ENCODE data around the gene PRSS27. TPM values are rescaled to one million over a fixed set of nuclear protein-coding genes. Genes with fewer than 3 reads are reported as not detected.

PRSS27 gene
- polyA plus RNA-seq, 1 of the 3 experiments (the other 2 are of a cell fraction): 7.7 TPM

- Histone ChIP-seq H4K20me1 (ENCODE audit: insufficient read depth) (peaks cover 10% of the 10 kb centered on the region), H3K27me3 (ENCODE audit: insufficient read depth) (no peaks in the 10 kb centered on the region), H3K9me3 (no peaks in the 10 kb centered on the region), H3K4me2 (no peak overlapping the region), H3K4me3 (ENCODE audit: low read depth in 2 of 2, low read length in 1 of 2) (no peak overlapping the region), H3K27ac (ENCODE audit: low read depth in 2 of 2, low read length in 1 of 2) (no peak overlapping the region), H3K36me3 (replicated peaks in 1 of 2; ENCODE audit: control insufficient read depth in 1 of 2, insufficient read depth in 2 of 2, low read length in 1 of 2) (no peaks in the 10 kb centered on the region), H3F3A (replicated peaks; ENCODE audit: insufficient read depth) (peaks cover 3% of the 10 kb centered on the region), H3K9ac (no peak overlapping the region), H3K79me2 (ENCODE audit: insufficient read depth) (peaks cover 21% of the 10 kb centered on the region), H3K9me2 (no peaks in the 10 kb centered on the region), H2AFZ (ENCODE audit: low read depth) (no peak overlapping the region), H3K4me1 (ENCODE audit: control insufficient read depth in 1 of 2, insufficient read depth in 2 of 2, low read depth in 1 of 2, low read length in 1 of 2) (peaks cover 0 to 8% of the 10 kb centered on the region in 2 experiments; a peak in 2 of 4 replicates)
- CTCF ChIA-PET: interaction anchor here (1.2 kb wide), 1 partner anchor 119 kb away, joined by 4 read pairs; no protein-coding TSS in a partner anchor
- no peak for TF ChIP-seq FOXJ3 (CRISPR knock-in tag; IDR thresholded peaks at IDR 0.05)
- TF ChIP-seq, protein P1, sequence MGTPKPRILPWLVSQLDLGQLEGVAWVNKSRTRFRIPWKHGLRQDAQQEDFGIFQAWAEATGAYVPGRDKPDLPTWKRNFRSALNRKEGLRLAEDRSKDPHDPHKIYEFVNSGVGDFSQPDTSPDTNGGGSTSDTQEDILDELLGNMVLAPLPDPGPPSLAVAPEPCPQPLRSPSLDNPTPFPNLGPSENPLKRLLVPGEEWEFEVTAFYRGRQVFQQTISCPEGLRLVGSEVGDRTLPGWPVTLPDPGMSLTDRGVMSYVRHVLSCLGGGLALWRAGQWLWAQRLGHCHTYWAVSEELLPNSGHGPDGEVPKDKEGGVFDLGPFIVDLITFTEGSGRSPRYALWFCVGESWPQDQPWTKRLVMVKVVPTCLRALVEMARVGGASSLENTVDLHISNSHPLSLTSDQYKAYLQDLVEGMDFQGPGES (IDR thresholded peaks at IDR 0.05; ENCODE audit: low read depth, low read length): no peak
- no peak for TF ChIP-seq NFIC (IDR thresholded peaks at IDR 0.05; ENCODE audit: borderline replicate concordance)
- TF ChIP-seq MXI1 (IDR thresholded peaks at IDR 0.05; ENCODE audit: low read depth, low read length): no peak
- no peak for TF ChIP-seq YY1 (IDR thresholded peaks at IDR 0.05; ENCODE audit: low read depth)
- TF ChIP-seq USF2 (IDR thresholded peaks at IDR 0.05; ENCODE audit: borderline replicate concordance, low read depth, low read length): no peak
- no peak for TF ChIP-seq RFX5 (IDR thresholded peaks at IDR 0.05; ENCODE audit: low read length)
- TF ChIP-seq SMC3 (IDR thresholded peaks at IDR 0.05; ENCODE audit: low read depth, low read length): no peak
- TF ChIP-seq RAD21 (IDR thresholded peaks at IDR 0.05; ENCODE audit: low read length): no peak
- TF ChIP-seq EZH2phosphoT487 (IDR thresholded peaks at IDR 0.05; ENCODE audit: borderline replicate concordance, low read depth): no peak
- no peak for TF ChIP-seq TEAD4 (IDR thresholded peaks at IDR 0.05; ENCODE audit: borderline replicate concordance, insufficient read depth)
- no peak for TF ChIP-seq FOXM1 (IDR thresholded peaks at IDR 0.05; ENCODE audit: low read depth)
- TF ChIP-seq FOSL2 (IDR thresholded peaks at IDR 0.05; ENCODE audit: borderline replicate concordance, low read depth): no peak
- TF ChIP-seq, protein P2, sequence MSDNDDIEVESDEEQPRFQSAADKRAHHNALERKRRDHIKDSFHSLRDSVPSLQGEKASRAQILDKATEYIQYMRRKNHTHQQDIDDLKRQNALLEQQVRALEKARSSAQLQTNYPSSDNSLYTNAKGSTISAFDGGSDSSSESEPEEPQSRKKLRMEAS (IDR thresholded peaks at IDR 0.05; ENCODE audit: low read depth): no peak
- no peak for TF ChIP-seq GATA2 (CRISPR knock-in tag; IDR thresholded peaks at IDR 0.05)
- TF ChIP-seq JUND (IDR thresholded peaks at IDR 0.05): no peak
- no peak for TF ChIP-seq POLR2AphosphoS5 (IDR thresholded peaks at IDR 0.05; ENCODE audit: low read depth, low read length)
- TF ChIP-seq SIN3A (IDR thresholded peaks at IDR 0.05; ENCODE audit: borderline replicate concordance, low read depth, low read length): no peak
- DNase-seq: no peak
- WGBS (ENCODE audit: low lambda C conversion rate): 78% methylated on average over 3 of the region's 7 CpGs
- POLR2A ChIA-PET: no interaction called here
These were observed 28.9 kb upstream of the PRSS27 start for GRCh38 chr16:2748757-2749455.
